ENCODE measurements around the gene SVIL.
"Not testable (repeated sequence)": the region's sequence is repeated elsewhere in the genome, so short reads cannot be mapped to it uniquely, and the experiment has no call there.

- TF ChIP-seq POLR2A, CTCF, POLR2AphosphoS5 (IDR thresholded peaks at IDR 0.05): not testable (repeated sequence)
These were observed 98.1 kb downstream of the SVIL start for GRCh38 chr10:29536691-29537090.
